Activated naive CD8-positive, alpha-beta T cell (primary cell): Measurements from ENCODE around the gene POTEG.
"Not testable (repeated sequence)": the region's sequence is repeated elsewhere in the genome, so short reads cannot be mapped to it uniquely, and the experiment has no call there.

ENCODE experiments used
- H3K27ac Mint-ChIP-seq: one replicate; pipeline ENCODE4 v1.8.0; 2021; ENCODE audit warnings: mixed read lengths
- H3K27me3 Mint-ChIP-seq: one replicate; pipeline ENCODE4 v1.8.0; 2021; ENCODE audit warnings: mixed read lengths
- H3K36me3 Mint-ChIP-seq: one replicate; pipeline ENCODE4 v1.8.0; 2021; ENCODE audit warnings: mixed read lengths
- H3K4me1 Mint-ChIP-seq: one replicate; pipeline ENCODE4 v1.8.0; 2021; ENCODE audit warnings: low read depth, mixed read lengths
- H3K4me3 Mint-ChIP-seq: one replicate; pipeline ENCODE4 v1.8.0; 2021; ENCODE audit warnings: mild to moderate bottlenecking, mixed read lengths
- H3K9me3 Mint-ChIP-seq: one replicate; pipeline ENCODE4 v1.8.0; 2021; ENCODE audit warnings: low read depth, mixed read lengths

POTEG gene

GRCh38 chr14:19386996-19387395 is 47.1 kb downstream of the POTEG start:
- H3K27ac Mint-ChIP-seq, H3K4me3 Mint-ChIP-seq, H3K4me1 Mint-ChIP-seq, H3K27me3 Mint-ChIP-seq, H3K9me3 Mint-ChIP-seq, H3K36me3 Mint-ChIP-seq: not testable (repeated sequence)

GRCh38 chr14:19386309-19386708 is 47.8 kb downstream of the POTEG start:
- not testable (repeated sequence) for H3K36me3 Mint-ChIP-seq, H3K4me1 Mint-ChIP-seq, H3K4me3 Mint-ChIP-seq, H3K9me3 Mint-ChIP-seq, H3K27ac Mint-ChIP-seq, H3K27me3 Mint-ChIP-seq

GRCh38 chr14:19384088-19384781 is 49.9 kb downstream of the POTEG start:
- H3K27me3 Mint-ChIP-seq, H3K27ac Mint-ChIP-seq, H3K36me3 Mint-ChIP-seq, H3K9me3 Mint-ChIP-seq, H3K4me3 Mint-ChIP-seq, H3K4me1 Mint-ChIP-seq: not testable (repeated sequence)

GRCh38 chr14:19383008-19383584 is 51.0 kb downstream of the POTEG start:
- not testable (repeated sequence) for H3K4me1 Mint-ChIP-seq, H3K27me3 Mint-ChIP-seq, H3K9me3 Mint-ChIP-seq, H3K4me3 Mint-ChIP-seq, H3K36me3 Mint-ChIP-seq, H3K27ac Mint-ChIP-seq

- H3K27me3 Mint-ChIP-seq, H3K9me3 Mint-ChIP-seq, H3K4me3 Mint-ChIP-seq, H3K36me3 Mint-ChIP-seq, H3K4me1 Mint-ChIP-seq, H3K27ac Mint-ChIP-seq: not testable (repeated sequence)
These were observed 54.0 kb downstream of the POTEG start for GRCh38 chr14:19380137-19380536.

- H3K4me1 Mint-ChIP-seq, H3K36me3 Mint-ChIP-seq, H3K9me3 Mint-ChIP-seq, H3K27ac Mint-ChIP-seq, H3K4me3 Mint-ChIP-seq, H3K27me3 Mint-ChIP-seq: not testable (repeated sequence)
These were observed 59.7 kb downstream of the POTEG start for GRCh38 chr14:19374451-19374903.

GRCh38 chr14:19372813-19373500 is 61.2 kb downstream of the POTEG start:
- H3K4me1 Mint-ChIP-seq, H3K27ac Mint-ChIP-seq, H3K36me3 Mint-ChIP-seq, H3K4me3 Mint-ChIP-seq, H3K9me3 Mint-ChIP-seq, H3K27me3 Mint-ChIP-seq: not testable (repeated sequence)

GRCh38 chr14:19371767-19372166 is 62.4 kb downstream of the POTEG start:
- H3K27ac Mint-ChIP-seq, H3K4me1 Mint-ChIP-seq, H3K9me3 Mint-ChIP-seq, H3K36me3 Mint-ChIP-seq, H3K4me3 Mint-ChIP-seq, H3K27me3 Mint-ChIP-seq: not testable (repeated sequence)

GRCh38 chr14:19362803-19363202 is 71.3 kb downstream of the POTEG start:
- H3K27me3 Mint-ChIP-seq, H3K9me3 Mint-ChIP-seq, H3K27ac Mint-ChIP-seq, H3K36me3 Mint-ChIP-seq, H3K4me1 Mint-ChIP-seq, H3K4me3 Mint-ChIP-seq: not testable (repeated sequence)

- H3K36me3 Mint-ChIP-seq, H3K9me3 Mint-ChIP-seq, H3K4me1 Mint-ChIP-seq, H3K27ac Mint-ChIP-seq, H3K27me3 Mint-ChIP-seq, H3K4me3 Mint-ChIP-seq: not testable (repeated sequence)
These were observed 71.8 kb downstream of the POTEG start for GRCh38 chr14:19362323-19362722.

- H3K27me3 Mint-ChIP-seq, H3K27ac Mint-ChIP-seq, H3K9me3 Mint-ChIP-seq, H3K4me1 Mint-ChIP-seq, H3K36me3 Mint-ChIP-seq, H3K4me3 Mint-ChIP-seq: not testable (repeated sequence)
These were observed 72.4 kb downstream of the POTEG start for GRCh38 chr14:19361636-19362253.

GRCh38 chr14:19360937-19361635 is 73.1 kb downstream of the POTEG start:
- not testable (repeated sequence) for H3K4me3 Mint-ChIP-seq, H3K9me3 Mint-ChIP-seq, H3K4me1 Mint-ChIP-seq, H3K27me3 Mint-ChIP-seq, H3K36me3 Mint-ChIP-seq, H3K27ac Mint-ChIP-seq
